HG02798 (cell line): ENCODE measurements around the gene ZNF792.
"Not testable (repeated sequence)": the region's sequence is repeated elsewhere in the genome, so short reads cannot be mapped to it uniquely, and the experiment has no call there.

Experiments used
- ATAC-seq: cut with Tn5 transposase; IDR thresholded peaks from one replicate; pipeline ENCODE4 v1.9.1; 2021; ENCODE audit warnings: mild to moderate bottlenecking; ENCODE audit not compliant: unreplicated experiment, poor library complexity

The ZNF792 gene

DNA sequence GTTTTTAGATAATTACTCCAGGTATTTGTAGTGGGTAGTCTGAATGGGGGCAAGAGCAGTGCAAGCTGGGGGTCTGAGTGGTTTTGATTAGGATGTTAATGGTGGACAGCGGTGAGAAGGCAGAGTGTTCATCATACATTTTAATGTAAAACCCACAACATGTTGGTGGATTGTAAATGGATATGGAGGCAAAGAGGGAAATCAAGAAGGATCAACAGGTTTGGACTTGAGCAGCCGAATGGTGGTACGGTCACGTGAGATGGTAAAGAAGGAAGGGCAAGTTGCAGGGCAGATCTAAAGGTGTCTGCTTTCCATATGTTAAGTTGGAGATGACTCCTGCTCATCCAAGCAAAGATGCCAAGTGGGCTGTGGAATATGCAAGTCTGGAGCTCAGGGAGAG, 27.8 kb downstream of the ZNF792 start:
- no peak for ATAC-seq

- ATAC-seq = no peak
These were observed 31.5 kb downstream of the ZNF792 start for GRCh38 chr19:34932494-34932893.

GRCh38 chr19:34926685-34927375, 37.2 kb downstream of the ZNF792 start, which contains the start of gene ZNF30:
Gene ZNF30 (plus strand): TSS chr19:34926903. CDS start chr19:34929948, 3,045 bp downstream.
- peak; percentile 97 for ATAC-seq

DNA sequence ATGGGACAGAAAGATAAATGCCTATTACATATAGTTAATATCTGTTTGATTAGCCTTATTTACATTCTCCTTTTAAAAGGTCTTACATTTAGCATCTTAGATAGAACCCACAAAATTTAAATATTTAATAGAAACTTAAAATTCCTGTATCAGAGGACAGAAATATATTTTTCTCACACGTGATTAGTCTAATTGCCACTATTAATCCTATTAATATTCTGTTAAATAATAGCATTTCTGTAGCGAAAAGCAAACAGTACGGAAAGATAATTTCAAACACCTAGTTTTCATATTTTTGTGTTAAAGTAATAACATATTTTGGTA, 37.7 kb downstream of the ZNF792 start:
- ATAC-seq = no peak

- ATAC-seq = no peak
These were observed 38.7 kb downstream of the ZNF792 start for GRCh38 chr19:34925278-34925855.

GRCh38 chr19:34920090-34920786, 43.8 kb downstream of the ZNF792 start:
- not testable (repeated sequence) for ATAC-seq

DNA sequence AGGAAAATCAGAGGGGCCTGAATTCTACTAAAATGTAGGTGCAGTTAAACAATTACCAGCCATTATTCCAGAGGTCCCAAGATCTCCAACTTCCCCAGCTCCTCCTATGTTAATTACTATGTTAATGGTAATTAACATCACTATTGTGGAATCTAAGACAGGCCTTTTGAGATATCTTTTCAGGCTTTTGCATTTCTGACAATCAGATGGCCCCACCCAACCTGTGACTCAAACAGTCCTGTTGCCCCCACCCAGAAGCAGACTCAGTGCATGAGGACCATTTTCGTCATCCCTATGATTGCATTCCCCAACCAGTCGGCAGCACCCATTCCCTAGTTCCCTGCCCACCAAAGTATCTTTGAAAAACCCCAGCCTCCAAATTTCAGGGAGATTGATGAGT, 45.8 kb downstream of the ZNF792 start:
- ATAC-seq = no peak

DNA sequence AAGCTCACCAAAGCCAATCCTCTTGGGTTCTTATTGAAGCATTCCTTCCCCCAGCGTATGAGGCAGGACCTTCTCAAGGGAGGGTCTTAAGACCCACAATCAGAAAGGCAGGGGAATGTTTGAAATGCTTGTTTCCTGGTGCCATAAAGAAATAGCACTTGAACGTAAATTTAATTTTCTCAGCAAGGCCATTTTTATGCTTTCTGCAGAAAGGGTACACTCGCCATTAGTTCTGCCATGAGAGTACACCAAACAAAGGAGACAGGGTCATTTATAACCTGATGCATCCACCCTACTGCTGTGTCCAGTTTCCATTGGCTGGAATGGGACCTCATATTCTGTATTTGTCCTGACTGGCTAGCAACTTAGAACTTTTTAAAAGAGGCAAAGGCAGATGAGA, 46.9 kb downstream of the ZNF792 start:
- not testable (repeated sequence) for ATAC-seq

DNA sequence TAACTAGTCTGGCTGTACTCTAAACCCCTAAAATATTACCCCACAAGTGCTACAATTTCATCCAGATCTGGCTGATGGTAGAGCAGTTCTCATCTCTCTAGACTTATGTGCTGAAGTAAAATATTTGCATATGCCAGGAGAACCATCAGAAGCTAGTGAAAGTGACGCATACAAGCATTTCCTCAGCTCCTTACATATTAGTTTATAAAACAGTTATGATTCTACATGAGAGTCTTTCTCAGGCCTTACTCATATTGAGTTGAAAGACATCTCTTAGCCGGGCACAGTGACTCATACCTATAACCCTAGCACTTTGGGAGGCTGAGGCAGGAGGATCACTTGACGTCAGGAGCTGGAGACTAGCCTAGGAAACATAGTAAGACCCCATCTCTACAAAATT, 53.3 kb downstream of the ZNF792 start:
- no peak for ATAC-seq
